Mesenchymal stem cell (in vitro differentiated cells and primary cell): ENCODE data around the gene LRTM2.

Experiments used
- DNase-seq: peaks from one replicate; pipeline ENCODE4 v3.0.0-alpha.2; 2013
- H2AFZ ChIP-seq: one replicate; pipeline ENCODE4 v1.6.1; 2013; ENCODE audit warnings: low read depth, mild to moderate bottlenecking, control low read depth, inconsistent platforms, low read length, moderate library complexity
- H2AK5ac ChIP-seq: 2 replicates; pipeline ENCODE4 v1.6.1; 2013; ENCODE audit warnings: low read length, moderate library complexity, mild to moderate bottlenecking, inconsistent platforms; ENCODE audit not compliant: severe bottlenecking
- H2BK120ac ChIP-seq: one replicate; pipeline ENCODE4 v1.6.1; 2013; ENCODE audit warnings: low read depth, mild to moderate bottlenecking, inconsistent platforms, low read length, moderate library complexity
- H2BK12ac ChIP-seq, 2 experiments: one replicate each; pipeline ENCODE4 v1.6.1; 2013; ENCODE audit warnings: inconsistent platforms in 2 of 2, low read length in 2 of 2, mild to moderate bottlenecking in 2 of 2, moderate library complexity in 2 of 2, control low read depth in 1 of 2
- H2BK15ac ChIP-seq: one replicate; pipeline ENCODE4 v1.6.1; 2013; ENCODE audit warnings: mild to moderate bottlenecking, low read depth, inconsistent platforms; ENCODE audit not compliant: poor library complexity, severe bottlenecking
- H2BK5ac ChIP-seq: 2 replicates; pipeline ENCODE4 v1.6.1; 2013; ENCODE audit warnings: low read depth, mild to moderate bottlenecking, low read length, control low read depth, inconsistent platforms; ENCODE audit not compliant: poor library complexity, severe bottlenecking
- H3K14ac ChIP-seq, 2 experiments: one replicate each; pipeline ENCODE4 v1.6.1; 2013; ENCODE audit warnings: inconsistent platforms in 2 of 2, low read length in 2 of 2, control low read depth in 1 of 2, mild to moderate bottlenecking in 1 of 2, moderate library complexity in 1 of 2
- H3K18ac ChIP-seq, 2 experiments: one replicate each; pipeline ENCODE4 v1.6.1; 2013; ENCODE audit warnings: inconsistent platforms in 2 of 2, low read length in 2 of 2, control low read depth in 1 of 2, low read depth in 1 of 2, mild to moderate bottlenecking in 1 of 2
- H3K23ac ChIP-seq, 2 experiments: one replicate each; pipeline ENCODE4 v1.6.1; 2013; ENCODE audit warnings: inconsistent platforms in 2 of 2, low read length in 2 of 2, mild to moderate bottlenecking in 2 of 2, moderate library complexity in 2 of 2, control low read depth in 1 of 2
- H3K27ac ChIP-seq: 2 replicates; pipeline ENCODE4 v1.5.1; 2013; ENCODE audit warnings: mild to moderate bottlenecking, moderate library complexity, low read length, control low read depth, inconsistent platforms; ENCODE audit not compliant: poor library complexity, severe bottlenecking
- H3K27me3 ChIP-seq, 2 experiments: 2 replicates each; pipeline versions ENCODE4 v1.6.1 to v1.7.0; 2013; ENCODE audit warnings: low read length in 2 of 2, mild to moderate bottlenecking in 2 of 2, moderate library complexity in 2 of 2, control low read depth in 1 of 2, inconsistent platforms in 1 of 2; ENCODE audit not compliant: control insufficient read depth in 1 of 2, insufficient read depth in 1 of 2
- H3K36me3 ChIP-seq, 2 experiments: 2 replicates each; pipeline versions ENCODE4 v1.6.1 to v1.7.0; 2013; ENCODE audit warnings: low read length in 2 of 2, control low read depth in 1 of 2, inconsistent platforms in 1 of 2, low read depth in 1 of 2, mild to moderate bottlenecking in 1 of 2; ENCODE audit not compliant: insufficient read depth in 2 of 2, control insufficient read depth in 1 of 2
- H3K4ac ChIP-seq, 2 experiments: one replicate each; pipeline ENCODE4 v1.6.1; 2013; ENCODE audit warnings: inconsistent platforms in 2 of 2, low read length in 2 of 2, mild to moderate bottlenecking in 2 of 2, moderate library complexity in 2 of 2, control low read depth in 1 of 2, low read depth in 1 of 2
- H3K4me1 ChIP-seq: 2 replicates; pipeline ENCODE4 v1.6.1; 2013; ENCODE audit warnings: low read depth, low read length, control low read depth; ENCODE audit not compliant: control insufficient read depth, insufficient read depth
- H3K4me2 ChIP-seq: 2 replicates; pipeline ENCODE4 v1.6.1; 2013; ENCODE audit warnings: low read length, mild to moderate bottlenecking, inconsistent platforms; ENCODE audit not compliant: poor library complexity, severe bottlenecking
- H3K4me3 ChIP-seq, 2 experiments: 2 replicates each; pipeline versions ENCODE4 v1.5.1 to v1.7.0; 2013; ENCODE audit warnings: low read length in 2 of 2, mild to moderate bottlenecking in 2 of 2, control low read depth in 1 of 2, low read depth in 1 of 2; ENCODE audit not compliant: insufficient read depth in 1 of 2
- H3K79me1 ChIP-seq: replicated peaks from 2 replicates; pipeline ENCODE4 v1.6.1; 2013; ENCODE audit warnings: mild to moderate bottlenecking, control low read depth, low read length, inconsistent platforms; ENCODE audit not compliant: poor library complexity, severe bottlenecking
- H3K9ac ChIP-seq: 2 replicates; pipeline ENCODE4 v1.7.0; 2013; ENCODE audit warnings: mild to moderate bottlenecking, low read length, moderate library complexity
- H3K9me3 ChIP-seq: 2 replicates; pipeline ENCODE4 v1.7.0; 2013; ENCODE audit warnings: mild to moderate bottlenecking, low read length; ENCODE audit not compliant: control insufficient read depth
- H4K8ac ChIP-seq: one replicate; pipeline ENCODE4 v1.6.1; 2013; ENCODE audit warnings: inconsistent platforms, mild to moderate bottlenecking, low read length, moderate library complexity
- H4K91ac ChIP-seq: one replicate; pipeline ENCODE4 v1.6.1; 2013; ENCODE audit warnings: mild to moderate bottlenecking, low read length, inconsistent platforms
- WGBS: methylation state at CpG from one replicate; pipeline ENCODE4 v1.1.7; 2013; ENCODE audit warnings: mixed read lengths; 5-methylcytosine and 5-hydroxymethylcytosine counted together

The LRTM2 gene

GRCh38 chr12:1882405-1882804, 62.0 kb downstream of the LRTM2 start:
- Histone ChIP-seq H3K14ac (no peak overlapping the region), H4K8ac (no peak overlapping the region), H3K23ac (no peak overlapping the region), H3K9ac (no peak overlapping the region), H2AFZ (no peak overlapping the region), H3K79me1 (no peaks in the 10 kb centered on the region), H3K27ac (no peak overlapping the region), H2BK120ac (no peak overlapping the region), H2BK12ac (no peak overlapping the region), H4K91ac (no peak overlapping the region), H3K4me1 (no peaks in the 10 kb centered on the region), H2BK5ac (no peak overlapping the region), H2BK15ac (no peak overlapping the region), H3K4me3 (no peak overlapping the region), H2AK5ac (no peak overlapping the region), H3K18ac (no peak overlapping the region), H3K27me3 (peaks cover 9 to 89% of the 10 kb centered on the region in 2 experiments), H3K4me2 (no peak overlapping the region), H3K4ac (no peak overlapping the region), H3K9me3 (peaks cover 3% of the 10 kb centered on the region), H3K36me3 (no peaks in the 10 kb centered on the region)
- no peak for DNase-seq
- WGBS: 77% methylated on average over 8 of the region's 8 CpGs

GRCh38 chr12:1882850-1883470, 62.6 kb downstream of the LRTM2 start:
- no peak for DNase-seq
- no peak overlapping the region for H2BK15ac ChIP-seq
- H3K23ac ChIP-seq: peak overlapping the region in 1 of 2 experiments; percentile 16
- peak overlapping the region in 1 of 2 experiments; percentile 39 for H3K14ac ChIP-seq
- H2BK12ac ChIP-seq: no peak overlapping the region
- no peak overlapping the region for H2BK5ac ChIP-seq
- no peak overlapping the region for H2BK120ac ChIP-seq
- no peak overlapping the region for H3K18ac ChIP-seq
- no peaks in the 10 kb centered on the region for H3K36me3 ChIP-seq
- peaks cover under 1% of the 10 kb centered on the region for H3K9me3 ChIP-seq
- no peak overlapping the region for H4K8ac ChIP-seq
- H3K4me1 ChIP-seq: no peaks in the 10 kb centered on the region
- no peak overlapping the region for H2AK5ac ChIP-seq
- WGBS: 90% methylated on average over 19 of the region's 19 CpGs
- H3K9ac ChIP-seq: no peak overlapping the region
- H3K79me1 ChIP-seq: no peaks in the 10 kb centered on the region
- no peak overlapping the region for H4K91ac ChIP-seq
- H3K27me3 ChIP-seq: peaks cover 12 to 89% of the 10 kb centered on the region in 2 experiments
- H2AFZ ChIP-seq: no peak overlapping the region
- H3K27ac ChIP-seq: no peak overlapping the region
- H3K4me2 ChIP-seq: no peak overlapping the region
- no peak overlapping the region for H3K4ac ChIP-seq
- no peak overlapping the region for H3K4me3 ChIP-seq

- no peak overlapping the region for H3K4me2 ChIP-seq
- H3K4me3 ChIP-seq: no peak overlapping the region
- H4K91ac ChIP-seq: no peak overlapping the region
- H3K9ac ChIP-seq: no peak overlapping the region
- H3K4me1 ChIP-seq: no peaks in the 10 kb centered on the region
- no peak overlapping the region for H2BK12ac ChIP-seq
- H3K79me1 ChIP-seq: no peaks in the 10 kb centered on the region
- 75% methylated on average over 8 of the region's 8 CpGs for WGBS
- no peak overlapping the region for H4K8ac ChIP-seq
- no peak overlapping the region for H3K18ac ChIP-seq
- H3K27ac ChIP-seq: no peak overlapping the region
- no peak for DNase-seq
- H3K14ac ChIP-seq: no peak overlapping the region
- H2AFZ ChIP-seq: no peak overlapping the region
- no peak overlapping the region for H2BK5ac ChIP-seq
- no peak overlapping the region for H2BK120ac ChIP-seq
- H2BK15ac ChIP-seq: no peak overlapping the region
- H3K4ac ChIP-seq: no peak overlapping the region
- no peak overlapping the region for H2AK5ac ChIP-seq
- H3K9me3 ChIP-seq: peaks cover 6% of the 10 kb centered on the region
- no peak overlapping the region for H3K23ac ChIP-seq
- H3K27me3 ChIP-seq: peaks cover 15 to 94% of the 10 kb centered on the region in 2 experiments
- no peaks in the 10 kb centered on the region for H3K36me3 ChIP-seq
These were observed 63.1 kb downstream of the LRTM2 start for GRCh38 chr12:1883513-1883912.

- WGBS: 84% methylated on average over 7 of the region's 9 CpGs
- H3K9ac ChIP-seq: no peak overlapping the region
- no peak overlapping the region for H2BK120ac ChIP-seq
- peaks cover 15 to 91% of the 10 kb centered on the region in 2 experiments for H3K27me3 ChIP-seq
- DNase-seq: no peak
- no peak overlapping the region for H3K18ac ChIP-seq
- no peak overlapping the region for H2BK12ac ChIP-seq
- no peak overlapping the region for H3K4me2 ChIP-seq
- H3K79me1 ChIP-seq: no peaks in the 10 kb centered on the region
- no peak overlapping the region for H4K91ac ChIP-seq
- H3K4me1 ChIP-seq: no peaks in the 10 kb centered on the region
- H3K23ac ChIP-seq: no peak overlapping the region
- no peak overlapping the region for H3K27ac ChIP-seq
- H4K8ac ChIP-seq: no peak overlapping the region
- H3K9me3 ChIP-seq: peaks cover 10% of the 10 kb centered on the region
- H2AK5ac ChIP-seq: no peak overlapping the region
- H2BK5ac ChIP-seq: no peak overlapping the region
- no peak overlapping the region for H2BK15ac ChIP-seq
- no peak overlapping the region for H3K4ac ChIP-seq
- no peak overlapping the region for H2AFZ ChIP-seq
- H3K36me3 ChIP-seq: no peaks in the 10 kb centered on the region
- H3K14ac ChIP-seq: no peak overlapping the region
- no peak overlapping the region for H3K4me3 ChIP-seq
These were observed 64.3 kb downstream of the LRTM2 start for GRCh38 chr12:1884651-1885050.
